PC-3 (cell line): ENCODE measurements around the gene CTRB1.

ENCODE experiments used
- CTCF ChIP-seq: fragments of 300-600 bp; sonication (generic); conservative IDR thresholded peaks from 2 replicates; pipeline ENCODE4 v1.5.1; 2017; ENCODE audit warnings: antibody characterized with exemption, low read depth, mild to moderate bottlenecking, low read length
- EZH2 ChIP-seq: fragments of 300-600 bp; sonication (generic); IDR thresholded peaks from one replicate; pipeline ENCODE4 v1.6.1; 2017; ENCODE audit warnings: antibody characterized with exemption, mild to moderate bottlenecking, low read length; ENCODE audit not compliant: unreplicated experiment

- TF ChIP-seq CTCF = no peak
- no peak for TF ChIP-seq EZH2
These were observed 10.6 kb downstream of the CTRB1 start for GRCh38 chr16:75229172-75230031.
